Measurements from ENCODE around the gene TES. TPM values are rescaled to one million over a fixed set of nuclear protein-coding genes. Genes with fewer than 3 reads are reported as not detected.
"Not testable (repeated sequence)": the region's sequence is repeated elsewhere in the genome, so short reads cannot be mapped to it uniquely, and the experiment has no call there.

TES gene
- total RNA-seq, 1 donor from 2014 or later, result 15.0 TPM

GRCh38 chr7:116292381-116292780, 82.0 kb downstream of the TES start:
- TF ChIP-seq CTCF (conservative IDR thresholded peaks at IDR 0.05), result no peak
- no peak for DNase-seq (ENCODE audit: low read depth, low spot score)
- Mint-ChIP-seq H3K4me3 (no peak overlapping the region), H3K9me3 (peaks cover 16% of the 10 kb centered on the region), H3K4me1 (peaks cover 9% of the 10 kb centered on the region), H3K36me3 (ENCODE audit: low read depth) (peaks cover 12% of the 10 kb centered on the region), H3K27me3 (ENCODE audit: low read depth) (no peaks in the 10 kb centered on the region), H3K27ac (ENCODE audit: unreplicated experiment) (no peak overlapping the region)

- peaks cover 13% of the 10 kb centered on the region for H3K36me3 Mint-ChIP-seq (ENCODE audit: low read depth)
- H3K4me1 Mint-ChIP-seq, result peaks cover 1% of the 10 kb centered on the region
- H3K4me3 Mint-ChIP-seq, result no peak overlapping the region
- peaks cover 14% of the 10 kb centered on the region for H3K9me3 Mint-ChIP-seq
- peak; percentile 52 for TF ChIP-seq CTCF (conservative IDR thresholded peaks at IDR 0.05)
- H3K27me3 Mint-ChIP-seq (ENCODE audit: low read depth), result no peaks in the 10 kb centered on the region
- no peak for DNase-seq (ENCODE audit: low read depth, low spot score)
- H3K27ac Mint-ChIP-seq (ENCODE audit: unreplicated experiment), result no peak overlapping the region
Measured at GRCh38 chr7:116293139-116293538, 82.8 kb downstream of the TES start.

- Mint-ChIP-seq H3K4me3 (no peak overlapping the region), H3K4me1 (no peaks in the 10 kb centered on the region), H3K27me3 (ENCODE audit: low read depth) (no peaks in the 10 kb centered on the region), H3K27ac (ENCODE audit: unreplicated experiment) (no peak overlapping the region), H3K9me3 (peaks cover 18% of the 10 kb centered on the region), H3K36me3 (ENCODE audit: low read depth) (peaks cover 13% of the 10 kb centered on the region)
- TF ChIP-seq CTCF (conservative IDR thresholded peaks at IDR 0.05), result no peak
- no peak for DNase-seq (ENCODE audit: low read depth, low spot score)
Measured at GRCh38 chr7:116293633-116294032, 83.3 kb downstream of the TES start.

GRCh38 chr7:116295903-116296302, 85.6 kb downstream of the TES start:
- peaks cover 20% of the 10 kb centered on the region for H3K9me3 Mint-ChIP-seq
- not testable (repeated sequence) for H3K27me3 Mint-ChIP-seq (ENCODE audit: low read depth); H3K4me1 Mint-ChIP-seq; H3K27ac Mint-ChIP-seq (ENCODE audit: unreplicated experiment); DNase-seq (ENCODE audit: low read depth, low spot score); H3K4me3 Mint-ChIP-seq
- peaks cover 13% of the 10 kb centered on the region for H3K36me3 Mint-ChIP-seq (ENCODE audit: low read depth)

GRCh38 chr7:116298055-116298454, 87.7 kb downstream of the TES start:
- no peak for DNase-seq (ENCODE audit: low read depth, low spot score)
- Mint-ChIP-seq H3K9me3 (peaks cover 13% of the 10 kb centered on the region), H3K27ac (ENCODE audit: unreplicated experiment) (no peak overlapping the region), H3K36me3 (ENCODE audit: low read depth) (peaks cover 9% of the 10 kb centered on the region), H3K27me3 (ENCODE audit: low read depth) (no peaks in the 10 kb centered on the region), H3K4me3 (no peak overlapping the region), H3K4me1 (no peaks in the 10 kb centered on the region)
- no peak for TF ChIP-seq CTCF (conservative IDR thresholded peaks at IDR 0.05)

- Mint-ChIP-seq H3K27ac (ENCODE audit: unreplicated experiment) (no peak overlapping the region), H3K4me1 (no peaks in the 10 kb centered on the region)
Measured at GRCh38 chr7:116298576-116298975, 88.2 kb downstream of the TES start.

More at GRCh38 chr7:116298576-116298975, 88.2 kb downstream of the TES start:
- Mint-ChIP-seq H3K4me3 (no peak overlapping the region), H3K36me3 (ENCODE audit: low read depth) (peaks cover 8% of the 10 kb centered on the region), H3K9me3 (peaks cover 11% of the 10 kb centered on the region), H3K27me3 (ENCODE audit: low read depth) (no peaks in the 10 kb centered on the region)
- DNase-seq (ENCODE audit: low read depth, low spot score), result no peak
- TF ChIP-seq CTCF (conservative IDR thresholded peaks at IDR 0.05), result no peak
